HS-27A (cell line): ENCODE measurements around the gene SGCA.

Experiments
- DNase-seq: peaks from one replicate; pipeline ENCODE4 v3.0.0-alpha.2; 2012; ENCODE audit warnings: low read depth, missing footprints

The SGCA gene

DNA sequence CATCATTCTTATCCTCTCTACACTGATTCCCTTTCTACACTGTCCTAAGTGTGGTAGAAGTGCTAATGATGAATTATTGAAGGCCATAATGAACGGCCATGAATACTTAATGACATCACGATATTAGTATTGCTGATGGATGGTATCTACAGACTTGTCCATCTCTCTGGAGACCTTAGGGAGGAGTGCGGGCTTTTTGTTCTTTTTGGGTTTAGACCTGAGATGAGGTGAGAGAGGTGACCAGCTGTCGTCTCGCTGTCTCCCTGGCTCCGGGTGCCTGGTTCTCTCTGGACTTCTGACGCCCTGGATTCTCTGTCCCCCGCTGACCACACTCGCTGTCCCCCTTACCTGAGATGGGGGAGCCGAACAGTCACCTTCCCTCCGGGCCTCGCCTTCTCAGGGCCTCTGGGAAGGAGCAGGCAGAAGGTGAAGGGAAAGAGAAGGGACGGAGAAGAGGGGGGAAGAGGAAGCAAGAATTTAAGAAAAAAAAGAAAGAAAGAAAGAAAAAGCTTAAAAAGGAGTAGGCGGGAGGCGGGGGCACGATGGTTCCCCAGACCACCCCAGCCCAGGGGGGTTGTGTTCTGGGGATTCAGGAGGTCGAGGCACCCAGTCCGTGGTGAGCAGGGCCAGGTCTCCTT is 17.1 kb downstream of the SGCA start:
- DNase-seq = no peak

DNA sequence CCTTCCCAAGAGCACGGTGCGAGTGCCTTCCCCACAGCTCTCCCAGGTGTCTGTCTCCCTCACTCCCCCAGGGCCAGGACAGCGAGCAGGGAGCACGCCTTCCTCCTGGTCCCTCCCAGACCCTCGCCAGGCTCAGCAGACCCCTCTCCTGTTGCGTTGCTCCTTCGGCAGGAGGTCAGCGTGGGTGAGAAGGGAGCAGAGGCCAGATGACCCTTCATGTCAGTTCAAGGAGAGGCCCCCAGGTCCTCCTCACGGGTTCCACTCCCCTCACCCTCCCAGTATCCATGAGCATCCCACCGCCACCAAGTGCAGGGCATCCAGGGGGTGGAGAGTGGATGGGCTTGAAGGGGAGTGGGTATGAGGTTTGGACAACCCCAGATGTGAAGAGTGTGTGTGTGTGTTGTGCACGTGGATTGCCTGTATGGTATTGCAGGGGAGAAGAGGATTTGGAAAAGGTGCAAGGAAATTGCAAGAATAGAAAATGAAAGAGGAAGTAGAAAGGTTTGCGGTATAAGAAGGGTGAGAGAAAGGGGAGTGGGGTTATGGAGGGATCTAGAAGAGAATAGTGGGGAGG is 17.7 kb downstream of the SGCA start:
- DNase-seq = no peak

DNA sequence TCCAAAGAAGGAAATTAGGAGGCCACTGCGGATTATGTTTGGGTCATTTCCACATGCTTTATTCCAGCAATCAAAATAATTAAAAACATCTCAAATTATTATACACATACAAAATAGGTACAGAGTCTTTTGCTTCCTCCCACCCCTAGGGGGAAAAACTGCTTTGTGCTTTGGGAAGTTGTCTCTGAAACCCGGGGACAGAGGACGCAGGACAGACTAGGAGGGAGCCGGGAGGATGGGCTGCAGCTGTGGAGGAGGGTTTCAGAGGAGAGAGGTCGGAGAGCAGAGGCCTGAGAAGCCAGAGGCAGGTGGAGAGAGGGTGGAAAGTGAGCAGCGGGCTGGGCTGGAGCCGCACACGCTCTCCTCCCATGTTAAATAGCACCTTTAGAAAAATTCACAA is 18.3 kb downstream of the SGCA start:
- DNase-seq = no peak

DNA sequence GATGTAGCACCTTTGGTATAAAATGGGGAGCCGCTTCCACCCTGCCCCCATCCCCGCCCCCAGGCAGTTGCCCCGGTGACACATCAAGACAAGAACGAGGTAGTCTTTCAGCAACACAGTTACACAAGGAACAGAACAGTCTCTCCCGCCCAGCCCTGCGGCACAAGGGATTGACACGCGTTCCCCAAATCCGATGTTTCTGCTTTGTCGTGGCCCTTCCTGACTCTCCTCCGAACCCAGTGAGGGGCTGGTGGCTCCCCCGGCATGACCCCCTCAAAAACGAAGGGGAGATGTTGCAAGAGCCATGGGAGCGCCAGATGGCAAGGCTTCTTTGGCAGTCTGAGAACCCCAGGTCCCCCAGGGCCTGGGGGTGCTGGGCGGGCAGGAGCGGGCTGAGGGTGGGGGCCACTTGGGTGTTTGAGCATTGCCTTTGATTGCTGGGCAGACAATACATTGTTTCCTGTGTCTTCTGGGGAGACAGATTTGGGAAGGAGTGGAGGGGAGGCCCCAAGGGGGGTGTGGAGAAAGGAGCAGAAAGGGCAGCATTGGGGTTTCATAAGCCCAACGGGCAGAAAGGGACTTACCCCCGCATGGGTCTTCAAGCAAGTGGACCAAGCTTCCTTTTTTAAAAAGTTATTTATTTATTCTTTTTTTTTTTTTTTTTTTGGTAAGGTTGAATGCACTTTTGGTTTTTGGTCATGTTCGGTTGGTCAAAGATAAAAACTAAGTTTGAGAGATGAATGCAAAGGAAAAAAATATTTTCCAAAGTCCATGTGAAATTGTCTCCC is 19.0 kb downstream of the SGCA start:
- DNase-seq = no peak

DNA sequence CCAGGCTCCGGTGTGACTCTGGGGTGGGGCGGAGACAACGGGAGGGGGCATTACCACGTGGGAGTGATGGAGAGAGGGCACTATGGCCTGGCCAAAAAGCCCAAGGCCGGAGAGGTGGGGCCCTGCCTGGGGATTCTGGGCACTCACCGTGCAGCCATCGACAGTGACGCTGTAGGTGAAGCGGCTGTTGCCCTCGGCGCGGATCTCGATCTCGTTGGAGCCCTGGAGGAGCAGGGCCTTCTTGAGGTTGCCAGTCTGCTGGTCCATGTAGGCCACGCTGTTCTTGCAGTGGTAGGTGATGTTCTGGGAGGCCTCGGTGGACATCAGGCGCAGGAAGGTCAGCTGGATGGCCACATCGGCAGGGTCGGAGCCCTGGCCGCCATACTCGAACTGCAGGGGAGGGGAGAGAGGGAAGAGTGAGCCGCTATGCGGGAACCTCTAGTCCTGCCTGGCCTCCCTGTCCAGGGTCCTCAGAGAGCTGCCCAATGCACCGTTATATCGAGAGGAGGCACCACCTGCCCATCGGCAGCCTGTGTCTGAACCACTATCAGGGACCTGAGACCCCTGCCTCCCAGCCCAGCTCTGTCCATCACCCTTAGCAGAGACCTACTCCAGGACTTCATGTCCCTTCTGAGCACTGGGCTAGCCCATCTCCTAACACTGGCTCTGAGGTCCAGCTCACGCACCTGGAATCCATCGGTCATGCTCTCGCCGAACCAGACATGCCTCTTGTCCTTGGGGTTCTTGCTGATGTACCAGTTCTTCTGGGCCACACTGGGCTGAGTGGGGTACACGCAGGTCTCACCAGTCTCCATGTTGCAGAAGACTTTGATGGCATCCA is 20.0 kb downstream of the SGCA start:
- no peak for DNase-seq

DNA sequence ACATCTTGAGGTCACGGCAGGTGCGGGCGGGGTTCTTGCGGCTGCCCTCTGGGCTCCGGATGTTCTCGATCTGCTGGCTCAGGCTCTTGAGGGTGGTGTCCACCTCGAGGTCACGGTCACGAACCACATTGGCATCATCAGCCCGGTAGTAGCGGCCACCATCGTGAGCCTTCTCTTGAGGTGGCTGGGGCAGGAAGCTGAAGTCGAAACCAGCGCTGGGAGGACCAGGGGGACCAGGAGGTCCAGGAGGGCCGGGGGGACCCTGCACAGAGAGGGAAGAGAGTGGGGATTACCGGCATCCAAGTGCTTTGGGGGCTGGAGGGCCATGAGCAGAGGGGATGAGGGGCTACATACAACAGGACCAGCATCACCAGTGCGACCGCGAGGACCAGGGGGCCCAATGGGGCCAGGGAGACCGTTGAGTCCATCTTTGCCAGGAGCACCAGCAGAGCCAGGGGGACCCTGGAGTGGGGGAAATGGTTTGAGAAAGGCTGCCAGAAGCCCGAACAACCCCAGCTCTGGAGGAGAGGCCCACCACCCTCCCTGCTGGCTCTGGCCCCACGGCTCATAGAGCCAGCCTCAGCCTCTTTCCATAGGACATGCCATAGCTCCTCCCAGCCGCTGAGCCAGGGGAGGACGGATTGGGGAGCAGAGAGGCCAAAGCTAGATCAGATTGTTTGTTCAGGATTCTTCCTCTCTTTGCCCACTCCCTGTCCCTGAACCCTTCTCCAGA is 21.0 kb downstream of the SGCA start:
- no peak for DNase-seq

DNA sequence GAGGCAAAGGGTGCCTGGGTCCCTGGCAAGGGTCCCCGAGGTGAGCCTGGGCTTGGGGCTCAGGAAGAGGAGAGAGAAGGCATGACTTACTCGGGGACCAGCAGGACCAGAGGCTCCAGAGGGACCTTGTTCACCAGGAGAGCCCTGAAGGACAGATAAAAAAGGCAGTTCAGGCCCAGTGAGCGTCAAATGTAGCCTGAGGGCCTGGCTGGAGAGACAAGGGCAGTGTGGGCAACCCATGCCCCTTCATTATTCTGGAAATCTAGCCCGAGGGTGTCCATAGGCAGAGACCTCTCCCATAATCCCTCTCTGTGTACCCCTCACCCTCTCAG is 21.6 kb downstream of the SGCA start:
- no peak for DNase-seq

DNA sequence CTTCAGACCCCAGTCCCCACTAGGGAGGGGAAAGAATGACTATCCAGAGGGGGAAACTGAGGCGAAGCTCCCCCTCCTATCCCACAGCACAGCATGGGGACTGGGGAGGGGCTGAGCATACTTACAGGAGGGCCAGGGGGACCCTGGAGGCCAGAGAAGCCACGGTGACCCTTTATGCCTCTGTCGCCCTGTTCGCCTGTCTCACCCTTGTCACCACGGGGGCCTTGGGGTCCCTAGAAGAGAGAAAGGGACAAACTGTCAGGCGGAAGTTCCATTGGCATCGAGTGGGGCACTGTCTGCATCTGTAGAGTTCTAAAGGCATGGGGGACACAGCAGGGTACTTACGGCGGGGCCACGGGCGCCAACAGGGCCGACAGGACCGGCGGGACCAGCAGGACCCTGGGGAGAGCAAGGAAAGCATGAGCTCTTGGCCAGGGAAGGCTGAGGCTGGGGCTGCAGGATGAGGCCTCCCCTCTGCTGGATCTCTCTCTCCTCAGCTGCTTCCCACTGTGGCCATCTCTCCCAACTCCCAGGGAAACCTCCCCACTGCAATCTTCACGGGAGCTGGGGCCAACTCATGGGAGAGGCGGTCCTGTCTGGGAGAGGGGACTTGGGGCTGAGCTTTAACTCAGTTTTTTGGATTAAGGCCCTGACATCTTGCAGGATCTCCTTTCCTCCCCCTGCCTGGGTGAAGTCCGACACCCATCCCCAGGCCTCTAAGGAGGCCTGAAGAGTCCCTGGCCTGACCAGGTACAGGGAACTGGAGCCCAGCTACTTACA is 22.1 kb downstream of the SGCA start:
- no peak for DNase-seq

DNA sequence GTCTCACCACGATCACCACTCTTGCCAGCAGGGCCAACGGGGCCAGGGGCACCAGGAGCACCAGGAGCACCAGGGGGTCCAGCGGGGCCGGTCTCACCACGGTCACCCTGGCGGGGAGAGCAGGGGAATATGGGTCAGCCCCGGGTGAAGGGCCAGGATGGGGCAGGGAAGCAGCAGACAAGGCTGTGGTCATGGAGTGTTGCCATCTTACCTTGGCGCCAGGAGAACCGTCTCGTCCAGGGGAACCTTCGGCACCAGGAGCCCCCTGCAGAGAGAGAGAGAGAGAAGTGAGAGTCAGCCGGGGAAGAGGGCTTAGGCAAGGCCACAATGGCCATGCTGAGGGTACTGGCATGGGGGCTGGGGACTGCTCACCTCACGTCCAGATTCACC is 22.7 kb downstream of the SGCA start:
- no peak for DNase-seq

DNA sequence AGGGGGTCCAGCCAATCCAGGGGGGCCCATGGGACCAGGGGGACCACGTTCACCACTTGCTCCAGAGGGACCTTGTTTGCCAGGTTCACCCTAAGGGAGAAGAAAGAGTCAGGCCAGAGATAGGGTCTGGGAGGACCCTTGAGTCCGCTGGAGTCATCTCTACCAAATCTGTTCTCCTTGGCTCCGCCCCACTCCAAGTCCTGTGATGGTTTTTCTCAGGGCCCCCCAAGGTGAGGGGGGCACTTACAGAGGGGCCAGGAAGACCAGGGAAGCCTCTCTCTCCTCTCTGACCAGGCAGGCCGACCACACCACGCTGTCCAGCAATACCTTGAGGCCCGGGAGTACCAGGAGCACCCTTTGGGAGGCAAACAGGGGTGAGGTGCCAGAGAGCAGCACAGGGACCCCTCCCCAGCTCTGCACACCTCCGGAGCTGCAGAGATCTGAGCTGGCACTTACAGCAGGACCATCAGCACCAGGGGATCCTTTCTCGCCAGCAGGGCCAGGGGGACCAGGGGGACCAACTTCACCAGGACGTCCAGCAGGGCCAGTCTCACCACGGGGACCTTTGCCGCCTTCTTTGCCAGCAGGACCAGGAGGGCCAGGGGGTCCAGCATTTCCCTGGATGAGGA is 23.2 kb downstream of the SGCA start:
- DNase-seq = no peak

DNA sequence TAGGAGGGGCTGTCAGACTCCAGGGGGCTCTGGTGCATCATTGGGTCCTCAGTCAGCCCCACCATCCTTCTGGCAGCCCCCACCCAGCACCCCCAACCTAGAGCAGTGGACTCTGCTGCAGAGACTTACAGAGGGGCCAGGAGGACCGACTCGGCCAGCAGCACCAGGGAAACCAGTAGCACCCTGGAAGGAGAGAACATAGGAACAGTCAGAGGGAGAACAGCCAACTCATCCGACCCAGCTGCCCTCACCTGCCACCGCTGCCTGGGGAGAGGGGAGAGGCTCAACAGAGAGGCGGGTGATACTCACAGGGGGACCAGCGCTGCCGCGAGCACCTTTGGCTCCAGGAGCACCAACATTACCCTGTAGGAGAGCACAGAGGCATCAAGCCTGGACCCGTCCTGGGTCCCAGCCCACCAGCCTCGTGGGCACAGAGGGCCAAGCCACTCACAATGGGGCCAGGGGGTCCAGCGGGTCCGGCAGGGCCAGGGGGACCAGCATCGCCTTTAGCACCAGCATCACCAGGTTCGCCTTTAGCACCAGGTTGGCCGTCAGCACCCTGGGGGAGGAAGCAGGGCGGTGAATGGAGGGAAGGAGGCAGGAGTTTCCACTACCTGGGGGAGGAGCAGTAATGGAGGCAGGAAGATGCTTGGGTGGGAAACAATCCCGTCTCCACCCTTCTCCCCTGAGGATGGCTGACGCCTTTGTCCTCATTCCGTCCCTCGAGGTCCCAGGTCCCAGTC is 23.9 kb downstream of the SGCA start:
- no peak for DNase-seq

DNA sequence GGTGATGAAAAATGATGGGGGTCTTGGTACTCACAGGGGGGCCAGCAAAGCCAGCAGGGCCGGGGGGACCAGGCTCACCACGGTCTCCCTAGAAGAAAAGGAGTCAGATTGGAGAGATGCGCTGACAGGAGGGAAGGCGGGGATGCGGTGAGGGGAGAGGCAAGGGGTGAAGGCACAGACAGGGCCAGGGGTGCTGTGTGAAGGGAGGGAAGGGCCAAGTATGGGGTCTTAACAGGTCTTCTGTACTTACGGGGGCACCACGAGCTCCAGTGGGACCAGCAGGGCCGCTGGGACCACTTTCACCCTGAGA is 24.4 kb downstream of the SGCA start:
- DNase-seq = no peak

DNA sequence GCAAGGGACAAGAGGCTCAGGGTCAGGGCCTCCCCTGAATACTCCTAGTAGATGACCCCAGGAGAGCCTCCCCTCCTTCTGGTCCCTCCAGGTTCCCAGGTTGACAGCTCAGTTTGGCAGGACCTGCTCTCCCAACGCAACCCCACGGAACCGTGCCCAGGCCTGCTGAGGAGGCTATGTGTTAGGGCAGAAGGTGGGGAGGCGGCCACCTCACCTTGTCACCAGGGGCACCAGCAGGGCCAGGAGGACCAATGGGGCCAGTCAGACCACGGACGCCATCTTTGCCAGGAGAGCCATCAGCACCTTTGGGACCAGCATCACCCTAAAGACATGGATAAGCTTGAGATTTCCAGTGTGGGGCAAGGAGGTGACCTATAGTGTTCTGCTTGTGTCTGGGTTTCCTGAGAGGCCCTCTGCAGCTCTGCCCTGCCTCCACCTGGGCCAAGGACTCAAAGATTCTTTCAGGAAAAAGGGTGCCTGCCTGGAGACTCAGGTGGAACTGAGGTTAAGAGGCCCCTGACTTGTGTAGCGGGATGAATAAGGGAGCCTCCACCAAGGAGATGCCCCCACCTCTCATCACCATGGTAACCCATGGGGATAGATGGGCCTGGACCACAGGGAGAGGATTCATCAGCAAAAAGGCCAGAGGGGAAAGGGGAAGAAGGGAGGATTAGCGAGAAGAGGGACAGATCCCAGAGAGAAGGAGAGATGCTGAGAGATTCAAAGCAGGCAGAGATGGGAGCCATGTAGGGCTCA is 25.0 kb downstream of the SGCA start:
- DNase-seq = no peak

DNA sequence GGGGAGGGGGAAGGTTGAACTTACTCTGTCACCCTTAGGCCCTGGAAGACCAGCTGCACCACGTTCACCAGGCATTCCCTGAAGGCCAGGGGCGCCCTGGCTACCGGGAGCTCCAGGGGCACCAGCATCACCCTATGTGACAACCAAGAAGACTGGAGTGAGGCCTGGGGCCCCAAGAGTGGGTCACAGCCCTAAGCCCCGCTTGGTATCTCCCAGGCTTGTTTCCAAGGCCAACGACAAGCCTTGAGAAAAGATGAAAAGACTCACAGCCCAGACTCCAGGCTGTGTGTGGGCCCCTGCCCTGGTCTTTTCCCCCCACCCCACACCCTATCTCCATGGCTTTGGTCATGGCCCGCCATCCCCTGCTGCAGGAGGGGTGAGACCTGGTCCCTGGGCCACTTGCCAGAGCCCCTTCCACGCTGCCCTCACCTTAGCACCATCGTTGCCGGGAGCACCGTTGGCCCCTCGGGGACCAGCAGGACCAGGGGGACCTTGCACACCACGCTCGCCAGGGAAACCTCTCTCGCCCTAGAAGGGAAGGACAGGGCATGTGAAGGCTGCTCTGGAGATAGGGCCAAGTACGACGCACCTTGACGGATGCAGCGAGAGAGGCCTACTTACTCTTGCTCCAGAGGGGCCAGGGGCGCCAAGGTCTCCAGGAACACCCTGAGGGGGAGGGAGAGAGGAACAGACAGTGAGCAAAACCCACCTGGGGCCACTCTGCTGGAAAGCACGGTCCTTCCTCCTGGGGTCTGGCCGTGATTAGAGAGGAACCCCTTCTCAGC is 25.7 kb downstream of the SGCA start:
- DNase-seq = no peak

DNA sequence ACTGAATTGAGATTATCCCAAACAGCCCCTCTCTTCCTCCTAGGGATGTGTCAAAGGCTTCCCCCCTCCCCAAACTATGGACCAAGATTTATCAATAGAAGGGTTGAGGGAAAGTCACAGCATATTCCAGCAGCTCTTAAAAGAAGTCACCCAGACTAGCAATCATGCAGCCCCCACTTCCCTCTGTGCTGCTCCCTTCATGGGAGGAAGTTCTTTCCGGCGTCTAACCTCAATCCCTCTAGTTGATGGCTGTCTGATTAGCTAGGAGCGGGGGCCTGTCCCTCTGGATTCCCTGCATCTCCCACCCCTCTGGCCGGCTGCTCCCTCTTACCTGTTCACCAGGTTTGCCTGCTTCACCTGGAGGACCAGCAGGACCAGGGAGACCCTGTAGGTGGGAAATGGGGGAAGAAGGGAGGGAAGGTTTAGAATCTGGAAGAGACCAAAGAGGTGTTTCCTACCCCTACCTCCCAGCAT is 26.4 kb downstream of the SGCA start:
- DNase-seq = no peak

DNA sequence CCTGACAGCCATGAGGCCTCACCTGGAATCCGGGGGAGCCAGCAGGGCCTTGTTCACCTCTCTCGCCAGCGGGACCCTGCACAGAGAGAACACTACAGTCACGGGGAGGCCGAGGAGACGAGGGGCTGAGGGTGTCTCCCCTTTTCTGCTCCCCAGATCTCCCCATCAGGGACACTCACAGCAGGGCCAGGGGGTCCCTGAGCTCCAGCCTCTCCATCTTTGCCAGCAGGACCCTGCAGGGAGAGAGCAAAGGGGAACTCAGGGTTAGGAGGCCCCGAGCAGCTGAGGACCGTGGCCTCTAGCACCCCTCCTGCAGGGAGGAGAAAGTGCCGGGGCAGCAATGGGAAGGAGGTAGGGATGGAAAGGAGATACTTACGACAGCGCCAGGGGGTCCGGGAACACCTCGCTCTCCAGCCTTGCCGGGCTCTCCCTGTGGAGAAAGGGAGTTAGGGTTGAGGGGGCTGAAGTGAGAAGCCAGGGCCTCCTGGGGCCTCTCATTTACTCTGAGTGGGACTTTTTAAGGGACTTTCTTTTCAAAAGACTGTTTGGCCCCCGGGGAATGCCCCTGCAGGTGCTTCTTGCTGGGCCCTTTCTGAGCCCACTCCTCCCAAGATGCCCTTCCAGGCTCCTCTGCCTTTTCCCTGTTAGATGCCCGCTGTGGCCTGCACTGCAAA is 26.9 kb downstream of the SGCA start:
- no peak for DNase-seq

DNA sequence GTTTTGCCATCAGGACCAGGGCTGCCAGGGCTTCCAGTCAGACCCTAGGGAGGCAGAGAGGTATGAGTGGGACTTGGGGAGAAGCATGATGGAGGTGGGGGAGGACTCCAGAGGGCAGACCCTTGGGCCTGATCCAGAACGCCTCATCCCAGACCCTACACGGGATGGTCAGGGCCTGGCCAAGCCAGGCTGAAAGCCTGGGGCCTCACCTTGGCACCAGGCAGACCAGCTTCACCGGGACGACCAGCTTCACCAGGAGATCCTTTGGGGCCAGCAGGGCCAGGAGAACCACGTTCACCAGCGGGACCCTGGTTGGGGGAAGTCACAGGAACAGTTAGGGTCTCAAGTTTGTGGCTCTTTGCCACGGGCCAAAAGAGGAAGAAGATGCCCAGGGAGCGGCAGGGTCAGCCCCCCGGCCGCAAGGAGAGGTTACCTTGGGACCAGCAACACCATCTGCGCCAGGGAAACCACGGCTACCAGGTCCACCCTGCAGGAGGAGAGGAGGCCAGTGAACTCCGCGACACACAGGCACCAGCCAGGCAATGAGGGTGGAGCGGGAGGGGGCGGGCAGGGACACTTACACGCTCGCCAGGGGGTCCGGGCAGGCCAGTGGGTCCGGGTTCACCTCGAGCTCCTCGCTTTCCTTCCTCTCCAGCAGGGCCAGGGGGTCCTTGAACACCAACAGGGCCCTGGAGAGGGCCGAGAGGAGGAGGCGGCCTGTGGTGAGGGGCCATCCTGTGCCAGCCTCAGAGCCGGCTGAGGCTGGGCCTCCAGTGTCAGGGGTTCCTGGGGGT is 28.5 kb downstream of the SGCA start:
- DNase-seq = no peak
